ENCODE results near the gene KDM7A.

- TF ChIP-seq CTCF (IDR thresholded peaks at IDR 0.05), result no peak
- TF ChIP-seq POLR2A (IDR thresholded peaks at IDR 0.05), result no peak
Observed at GRCh38 chr7:140084142-140084655, 92.6 kb downstream of the KDM7A start.
